K562 (cell line): ENCODE data around the gene PPARD. TPM values are rescaled to one million over a fixed set of nuclear protein-coding genes. Genes with fewer than 3 reads are reported as not detected.
A peak's percentile ranks its signal among the peaks of the same experiment; 100 is the strongest.

Experiments used
- ARID1B ChIP-seq: fragments of 450-650 bp; IDR thresholded peaks from 2 replicates; pipeline ENCODE4 v1.6.1; 2016; ENCODE audit warnings: antibody characterized with exemption, mild to moderate bottlenecking, inconsistent platforms
- ATF3 ChIP-seq, 2 experiments: fragments of 450-650 bp in 1 of 2; sonication (generic) in 1 of 2; formaldehyde crosslinking in 1 of 2; IDR thresholded peaks in 1 of 2; conservative IDR thresholded peaks in 1 of 2; 2 replicates each; pipeline versions ENCODE4 v1.6.1 to v1.8.1; 2016 to 2023; ENCODE audit warnings: mild to moderate bottlenecking in 2 of 2, moderate library complexity in 2 of 2, inconsistent platforms in 1 of 2, missing genetic modification reagents in 1 of 2
- BRCA1 ChIP-seq, 2 experiments: fragments of 450-650 bp in 1 of 2; sonication (generic) in 1 of 2; formaldehyde crosslinking in 1 of 2; IDR thresholded peaks; 2 replicates each; pipeline versions ENCODE4 v1.5.0 to v1.6.1; 2017 to 2020; ENCODE audit warnings: mild to moderate bottlenecking in 1 of 2, missing genetic modification reagents in 1 of 2
- CC2D1A ChIP-seq: fragments of 450-650 bp; IDR thresholded peaks from 2 replicates; pipeline ENCODE4 v1.6.1; 2017; ENCODE audit warnings: mild to moderate bottlenecking
- GATA2 ChIP-seq: sonication (generic); formaldehyde crosslinking; IDR thresholded peaks from 2 replicates; pipeline ENCODE4 v1.4.0; 2020; ENCODE audit warnings: mild to moderate bottlenecking, missing genetic modification reagents
- NEUROD1 ChIP-seq: fragments of 150-350 bp; IDR thresholded peaks from 2 replicates; pipeline ENCODE4 v1.6.1; 2014; ENCODE audit warnings: borderline replicate concordance, low read length, low read depth; ENCODE audit not compliant: partially characterized antibody
- NR0B1 ChIP-seq: fragments of 450-650 bp; IDR thresholded peaks from one replicate; pipeline ENCODE4 v1.6.1; 2018; ENCODE audit warnings: mild to moderate bottlenecking, moderate library complexity; ENCODE audit not compliant: partially characterized antibody
- PHB2 ChIP-seq: fragments of 450-650 bp; IDR thresholded peaks from 2 replicates; pipeline ENCODE4 v1.6.1; 2017; ENCODE audit warnings: low read depth
- RBM15 ChIP-seq: fragments of 200-400 bp; formaldehyde crosslinking; IDR thresholded peaks from 2 replicates; pipeline ENCODE4 v1.6.1; 2018; ENCODE audit warnings: mild to moderate bottlenecking, low read length, moderate library complexity; ENCODE audit not compliant: insufficient read depth
- RBM34 ChIP-seq: fragments of 200-400 bp; formaldehyde crosslinking; IDR thresholded peaks from 2 replicates; pipeline ENCODE4 v1.6.1; 2018; ENCODE audit warnings: low read length, borderline replicate concordance; ENCODE audit not compliant: insufficient read depth
- RFX1 ChIP-seq: fragments of 450-650 bp; IDR thresholded peaks from 2 replicates; pipeline ENCODE4 v1.6.1; 2016; ENCODE audit warnings: mild to moderate bottlenecking, moderate library complexity
- SLC30A9 ChIP-seq: fragments of 250-450 bp; sonication (Bioruptor Pico); IDR thresholded peaks from 2 replicates; pipeline ENCODE4 v1.8.0; 2022; ENCODE audit warnings: mild to moderate bottlenecking, moderate library complexity
- TFAM ChIP-seq: fragments of 250-450 bp; sonication (Bioruptor Pico); conservative IDR thresholded peaks from 2 replicates; pipeline ENCODE4 v1.5.0; 2021; ENCODE audit warnings: mild to moderate bottlenecking, moderate library complexity
- TRIM25 ChIP-seq: fragments of 450-650 bp; IDR thresholded peaks from 2 replicates; pipeline ENCODE4 v1.7.0; 2016; ENCODE audit warnings: borderline replicate concordance
- ZBED1 ChIP-seq: IDR thresholded peaks from 2 replicates; pipeline ENCODE4 v1.6.1; 2014
- ZBTB11 ChIP-seq, 3 experiments: fragments of 200-800 bp in 1 of 3; fragments of 250-450 bp in 1 of 3; fragments of 450-650 bp in 1 of 3; sonication (Bioruptor Pico) in 1 of 3; sonication (Bioruptor generic) in 1 of 3; formaldehyde crosslinking in 1 of 3; IDR thresholded peaks; 2 replicates each; pipeline versions ENCODE4 v1.6.1 to v1.8.0; 2016 to 2022; ENCODE audit warnings: mild to moderate bottlenecking in 2 of 3, missing genetic modification characterization in 2 of 3, missing compliant biosample characterization in 1 of 3, moderate library complexity in 1 of 3
- ZBTB2 ChIP-seq: fragments of 450-650 bp; IDR thresholded peaks from 2 replicates; pipeline ENCODE4 v1.6.1; 2016; ENCODE audit warnings: antibody characterized with exemption
- ZNF184 ChIP-seq: sonication (generic); formaldehyde crosslinking; IDR thresholded peaks from 2 replicates; pipeline ENCODE4 v1.5.0; 2020; ENCODE audit warnings: missing genetic modification reagents
- ZNF507 ChIP-seq: conservative IDR thresholded peaks from 2 replicates; pipeline ENCODE4 v1.6.1; 2017; ENCODE audit warnings: missing genetic modification characterization, missing compliant biosample characterization
- polyA plus RNA-seq, 8 experiments: library from polyadenylated mRNA; depleted of rRNA in 4 of 8; stranded (reverse) in 5 of 8; unstranded in 3 of 8; fragments of >200 nt; fragmentation: Nextera tagmentation in 2 of 8; fragmentation: Illumina TruSeq in 1 of 8; extraction: Ambion mirVana in 2 of 8; extraction: Trizol in 1 of 8; gene quantifications; 2 replicates each; pipeline versions ENCODE4 v1.2.1 to v1.2.3, GENCODE V29; 2011 to 2014; ENCODE audit warnings: inconsistent platforms in 1 of 8, missing spikeins in 1 of 8
- total RNA-seq, 7 experiments: library from RNA; depleted of rRNA in 6 of 7; stranded (reverse); fragments of >200 nt in 6 of 7; fragmentation: Illumina TruSeq in 2 of 7; extraction: Trizol in 2 of 7; gene quantifications; 2 replicates each; pipeline versions ENCODE4 v1.2.1 to v1.2.3, GENCODE V29; 2011 to 2021; ENCODE audit warnings: low replicate concordance in 1 of 7

PPARD gene
- total and polyA plus RNA-seq, 9 of the 15 experiments (the other 6 are each of a cell fraction or from before 2014, with no cell fraction given), result 0.14 to 13.2 (median 3.8) TPM

GRCh38 chr6:35449287-35449881, 107.0 kb downstream of the PPARD start (continued):
- TF ChIP-seq ZBTB11 (CRISPR knock-in tag; IDR thresholded peaks at IDR 0.05) (no peak), ZBED1 (no peak), RBM15 (no peak), ARID1B (peak; percentile 55), PHB2 (no peak), RBM34 (no peak), TFAM (no peak), NR0B1 (no peak), TRIM25 (no peak), ZNF184 (CRISPR knock-in tag) (no peak), ATF3 (IDR thresholded peaks at IDR 0.05) (no peak), ATF3 (CRISPR knock-in tag; conservative IDR thresholded peaks at IDR 0.05) (no peak), BRCA1 (IDR thresholded peaks at IDR 0.05) (no peak), BRCA1 (CRISPR knock-in tag; IDR thresholded peaks at IDR 0.05) (0 out of 2 replicates have a peak, but pooled peaks have one; percentile 64), ZBTB2 (no peak), CC2D1A (peak; percentile 84), RFX1 (no peak), SLC30A9 (CRISPR knock-in tag) (no peak), GATA2 (CRISPR knock-in tag) (no peak), NEUROD1 (no peak), ZNF507 (tag) (no peak)
